GM20000 (cell line): Measurements from ENCODE around the gene WNT4.

Experiments used
- DNase-seq: peaks from one replicate; pipeline ENCODE4 v3.0.0; 2012; ENCODE audit warnings: low spot score
- CTCF ChIP-seq: IDR thresholded peaks from 2 replicates; pipeline ENCODE4 v1.5.1; 2012; ENCODE audit warnings: mild to moderate bottlenecking, control low read depth; ENCODE audit errors: extremely low read depth, missing control alignments

Gene WNT4

GRCh38 chr1:22101995-22102394 is 40.9 kb downstream of the WNT4 start:
- no peak for TF ChIP-seq CTCF

GRCh38 chr1:22101199-22101598 is 41.7 kb downstream of the WNT4 start:
- TF ChIP-seq CTCF, result no peak
- no peak for DNase-seq

More at GRCh38 chr1:22101995-22102394, 40.9 kb downstream of the WNT4 start:
- no peak for DNase-seq

- DNase-seq, result no peak
- no peak for TF ChIP-seq CTCF
Measured at GRCh38 chr1:22100168-22100567, 42.7 kb downstream of the WNT4 start.

- TF ChIP-seq CTCF, result no peak
- no peak for DNase-seq
Measured at GRCh38 chr1:22098752-22099151, 44.1 kb downstream of the WNT4 start.

- no peak for DNase-seq
- no peak for TF ChIP-seq CTCF
Measured at GRCh38 chr1:22096463-22096862, 46.4 kb downstream of the WNT4 start.

GRCh38 chr1:22096036-22096435 is 46.9 kb downstream of the WNT4 start:
- no peak for TF ChIP-seq CTCF
- DNase-seq, result no peak

GRCh38 chr1:22093513-22093912 is 49.4 kb downstream of the WNT4 start:
- TF ChIP-seq CTCF, result no peak

GRCh38 chr1:22092026-22092768 is 50.7 kb downstream of the WNT4 start:
- DNase-seq, result peak; percentile 38

More at GRCh38 chr1:22093513-22093912, 49.4 kb downstream of the WNT4 start:
- DNase-seq, result no peak
